Neural cell (in vitro differentiated cells): Measurements from ENCODE around the gene NDC1. TPM values are rescaled to one million over a fixed set of nuclear protein-coding genes. Genes with fewer than 3 reads are reported as not detected.

ENCODE experiments used
- H2AFZ ChIP-seq: fragments of 200-600, 300-800 bp; sonication (generic), shearing (Covaris generic); 2 replicates; pipeline ENCODE4 v1.6.0; 2014; ENCODE audit warnings: low read depth, mild to moderate bottlenecking, antibody characterized with exemption, low read length, moderate library complexity
- H3F3A ChIP-seq: fragments of 200-600 bp; shearing (Covaris generic); 2 replicates; pipeline ENCODE4 v1.6.1; 2016; ENCODE audit warnings: mild to moderate bottlenecking, moderate library complexity, mixed read lengths, antibody characterized with exemption, low read length; ENCODE audit not compliant: insufficient read depth, poor library complexity, severe bottlenecking
- H3K27ac ChIP-seq: fragments of 200-600, 300-800 bp; sonication (generic), shearing (Covaris generic); 2 replicates; pipeline ENCODE4 v1.5.1; 2014; ENCODE audit warnings: mild to moderate bottlenecking, low read length, moderate library complexity
- H3K27me3 ChIP-seq: fragments of 300-800, 200-600 bp; sonication (generic), shearing (Covaris generic); 2 replicates; pipeline ENCODE4 v1.6.0; 2014; ENCODE audit warnings: mild to moderate bottlenecking, low read depth, low read length, moderate library complexity; ENCODE audit not compliant: insufficient read depth
- H3K36me3 ChIP-seq: fragments of 300-800, 200-600 bp; sonication (generic), shearing (Covaris generic); 2 replicates; pipeline ENCODE4 v1.5.1; 2014; ENCODE audit warnings: mild to moderate bottlenecking, antibody characterized with exemption, low read length, moderate library complexity; ENCODE audit not compliant: insufficient read depth
- H3K4me2 ChIP-seq: fragments of 300-800, 200-600 bp; sonication (generic), shearing (Covaris generic); 2 replicates; pipeline ENCODE4 v1.6.0; 2014; ENCODE audit warnings: mild to moderate bottlenecking, low read length
- H3K4me3 ChIP-seq: fragments of 300-800, 200-600 bp; sonication (generic), shearing (Covaris generic); 2 replicates; pipeline ENCODE4 v1.5.1; 2014; ENCODE audit warnings: mild to moderate bottlenecking, low read length, moderate library complexity
- H3K79me2 ChIP-seq: fragments of 200-600 bp; shearing (Covaris generic); replicated peaks from 2 replicates; pipeline ENCODE4 v1.6.0; 2014; ENCODE audit warnings: mild to moderate bottlenecking, low read length, moderate library complexity; ENCODE audit not compliant: insufficient read depth
- H3K9ac ChIP-seq: fragments of 300-800, 200-600 bp; sonication (generic), shearing (Covaris generic); 2 replicates; pipeline ENCODE4 v1.6.1; 2016; ENCODE audit warnings: mild to moderate bottlenecking, low read length, mixed read lengths
- H3K9me2 ChIP-seq: fragments of 200-600 bp; shearing (Covaris generic); 2 replicates; pipeline ENCODE4 v1.6.1; 2016; ENCODE audit warnings: mild to moderate bottlenecking, low read length, mixed read lengths; ENCODE audit not compliant: insufficient read depth
- H3K9me3 ChIP-seq: fragments of 200-600, 300-800 bp; sonication (generic), shearing (Covaris generic); 2 replicates; pipeline ENCODE4 v1.6.1; 2016; ENCODE audit warnings: mild to moderate bottlenecking, mixed run types, low read length, moderate library complexity, mixed read lengths
- H4K20me1 ChIP-seq: fragments of 200-600 bp; shearing (Covaris generic); 2 replicates; pipeline ENCODE4 v1.6.1; 2016; ENCODE audit warnings: mild to moderate bottlenecking, mixed run types; ENCODE audit not compliant: insufficient read depth
- EP300 ChIP-seq: fragments of 450-650 bp; conservative IDR thresholded peaks from 2 replicates; pipeline ENCODE4 v1.6.1; 2014; ENCODE audit warnings: antibody characterized with exemption, mild to moderate bottlenecking, moderate library complexity; ENCODE audit not compliant: poor library complexity, severe bottlenecking
- EZH2 ChIP-seq: fragments of 200-600, 300-800 bp; shearing (Covaris generic), sonication (generic); IDR thresholded peaks from 2 replicates; pipeline ENCODE4 v1.6.1; 2014; ENCODE audit warnings: antibody characterized with exemption, low read length, borderline replicate concordance, mild to moderate bottlenecking; ENCODE audit not compliant: insufficient read depth, poor library complexity, severe bottlenecking
- MXI1 ChIP-seq: fragments of 450-650 bp; conservative IDR thresholded peaks from 2 replicates; pipeline ENCODE4 v1.6.1; 2014; ENCODE audit warnings: antibody characterized with exemption, mild to moderate bottlenecking; ENCODE audit not compliant: poor library complexity, severe bottlenecking
- POLR2AphosphoS5 ChIP-seq: IDR thresholded peaks from 2 replicates; pipeline ENCODE4 v1.6.1; 2012
- RAD21 ChIP-seq: fragments of 450-650 bp; conservative IDR thresholded peaks from 2 replicates; pipeline ENCODE4 v1.6.1; 2014; ENCODE audit warnings: antibody characterized with exemption, mild to moderate bottlenecking, moderate library complexity
- SMC3 ChIP-seq: fragments of 450-650 bp; conservative IDR thresholded peaks from 2 replicates; pipeline ENCODE4 v1.6.1; 2014; ENCODE audit warnings: antibody characterized with exemption, mild to moderate bottlenecking, moderate library complexity; ENCODE audit not compliant: poor library complexity
- TAF1 ChIP-seq: IDR thresholded peaks from 2 replicates; pipeline ENCODE4 v1.6.1; 2012; ENCODE audit warnings: low read depth
- polyA plus RNA-seq: library from polyadenylated mRNA; depleted of rRNA; stranded (reverse); fragments of >200 nt; gene quantifications from 2 replicates; pipeline ENCODE4 v1.2.3, GENCODE V29; 2014
- TF ChIP-seq, protein P1 (sequence below): IDR thresholded peaks from 2 replicates; pipeline ENCODE4 v1.6.1; 2012; ENCODE audit warnings: borderline replicate concordance
- TF ChIP-seq, protein P2 (sequence below): fragments of 450-650 bp; IDR thresholded peaks from 2 replicates; pipeline ENCODE4 v1.5.1; 2014; ENCODE audit warnings: antibody characterized with exemption, mild to moderate bottlenecking, moderate library complexity; ENCODE audit not compliant: poor library complexity, severe bottlenecking

Gene NDC1
- polyA plus RNA-seq, 1 donor from 2014 or later: 18.0 TPM

DNA sequence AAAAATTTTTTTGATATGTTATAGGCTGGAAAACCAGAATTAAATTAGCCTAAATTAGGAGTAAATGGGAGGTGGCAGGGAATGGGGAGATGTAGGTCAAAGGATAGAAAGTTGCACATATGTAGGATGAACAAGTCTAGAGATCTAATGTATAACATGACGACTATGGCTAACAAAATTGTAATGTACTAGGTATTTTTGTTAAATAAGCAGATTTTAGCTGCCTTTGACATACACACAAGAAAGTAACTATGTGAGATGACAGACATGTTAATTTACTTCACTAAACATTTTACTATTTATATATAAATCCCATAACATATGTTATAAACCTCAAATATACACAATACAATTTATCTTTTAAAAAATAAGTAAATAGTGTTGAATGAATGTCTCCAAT is 68.9 kb downstream of the NDC1 start:
- H3K27me3 ChIP-seq: no peaks in the 10 kb centered on the region
- H3F3A ChIP-seq: no peaks in the 10 kb centered on the region
- no peaks in the 10 kb centered on the region for H3K9me3 ChIP-seq
- no peaks in the 10 kb centered on the region for H3K9me2 ChIP-seq
- no peak overlapping the region for H2AFZ ChIP-seq
- H3K36me3 ChIP-seq: no peaks in the 10 kb centered on the region
- H3K9ac ChIP-seq: no peak overlapping the region
- no peaks in the 10 kb centered on the region for H3K79me2 ChIP-seq
- no peak for TF ChIP-seq TAF1
- no peak for TF ChIP-seq RAD21
- H3K4me2 ChIP-seq: no peak overlapping the region
- no peak overlapping the region for H3K4me3 ChIP-seq
- H4K20me1 ChIP-seq: no peaks in the 10 kb centered on the region
- no peak overlapping the region for H3K27ac ChIP-seq

DNA sequence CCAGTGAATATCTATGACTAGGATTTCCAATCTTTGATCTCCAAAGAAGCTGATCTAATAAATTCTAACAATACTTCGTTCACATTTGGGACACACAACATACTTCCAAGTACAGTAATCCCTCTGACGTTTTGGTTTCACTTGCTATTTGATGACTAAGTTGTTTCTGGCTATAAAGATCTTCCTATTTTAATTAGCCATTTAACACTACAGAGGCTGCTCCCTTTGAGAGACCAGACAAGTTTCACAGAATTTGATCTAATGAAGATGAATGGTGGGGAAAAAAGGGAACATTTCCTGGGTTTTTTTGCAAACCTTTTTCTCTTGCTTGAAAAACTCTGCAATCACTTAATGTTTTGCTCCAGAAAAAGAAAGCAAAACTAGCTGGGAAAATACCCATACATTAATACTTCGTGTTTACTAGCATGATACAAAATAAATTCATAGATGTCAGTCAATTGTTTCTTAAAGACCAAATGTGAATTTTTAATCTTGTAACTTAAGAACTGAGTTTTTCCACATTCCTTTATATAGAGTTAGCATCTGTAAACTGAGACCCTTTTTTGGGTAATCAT is 71.2 kb downstream of the NDC1 start:
- Histone ChIP-seq H3K27ac (no peak overlapping the region), H4K20me1 (no peaks in the 10 kb centered on the region), H2AFZ (no peak overlapping the region), H3K36me3 (no peaks in the 10 kb centered on the region), H3F3A (no peaks in the 10 kb centered on the region), H3K9ac (no peak overlapping the region), H3K27me3 (no peaks in the 10 kb centered on the region), H3K4me3 (no peak overlapping the region), H3K4me2 (no peak overlapping the region), H3K79me2 (no peaks in the 10 kb centered on the region), H3K9me2 (no peaks in the 10 kb centered on the region), H3K9me3 (no peaks in the 10 kb centered on the region)
- no peak for TF ChIP-seq SMC3
- no peak for TF ChIP-seq EZH2
- no peak for TF ChIP-seq TAF1
- TF ChIP-seq RAD21: no peak
- no peak for TF ChIP-seq POLR2AphosphoS5
- TF ChIP-seq EP300: no peak
- TF ChIP-seq, protein P1, sequence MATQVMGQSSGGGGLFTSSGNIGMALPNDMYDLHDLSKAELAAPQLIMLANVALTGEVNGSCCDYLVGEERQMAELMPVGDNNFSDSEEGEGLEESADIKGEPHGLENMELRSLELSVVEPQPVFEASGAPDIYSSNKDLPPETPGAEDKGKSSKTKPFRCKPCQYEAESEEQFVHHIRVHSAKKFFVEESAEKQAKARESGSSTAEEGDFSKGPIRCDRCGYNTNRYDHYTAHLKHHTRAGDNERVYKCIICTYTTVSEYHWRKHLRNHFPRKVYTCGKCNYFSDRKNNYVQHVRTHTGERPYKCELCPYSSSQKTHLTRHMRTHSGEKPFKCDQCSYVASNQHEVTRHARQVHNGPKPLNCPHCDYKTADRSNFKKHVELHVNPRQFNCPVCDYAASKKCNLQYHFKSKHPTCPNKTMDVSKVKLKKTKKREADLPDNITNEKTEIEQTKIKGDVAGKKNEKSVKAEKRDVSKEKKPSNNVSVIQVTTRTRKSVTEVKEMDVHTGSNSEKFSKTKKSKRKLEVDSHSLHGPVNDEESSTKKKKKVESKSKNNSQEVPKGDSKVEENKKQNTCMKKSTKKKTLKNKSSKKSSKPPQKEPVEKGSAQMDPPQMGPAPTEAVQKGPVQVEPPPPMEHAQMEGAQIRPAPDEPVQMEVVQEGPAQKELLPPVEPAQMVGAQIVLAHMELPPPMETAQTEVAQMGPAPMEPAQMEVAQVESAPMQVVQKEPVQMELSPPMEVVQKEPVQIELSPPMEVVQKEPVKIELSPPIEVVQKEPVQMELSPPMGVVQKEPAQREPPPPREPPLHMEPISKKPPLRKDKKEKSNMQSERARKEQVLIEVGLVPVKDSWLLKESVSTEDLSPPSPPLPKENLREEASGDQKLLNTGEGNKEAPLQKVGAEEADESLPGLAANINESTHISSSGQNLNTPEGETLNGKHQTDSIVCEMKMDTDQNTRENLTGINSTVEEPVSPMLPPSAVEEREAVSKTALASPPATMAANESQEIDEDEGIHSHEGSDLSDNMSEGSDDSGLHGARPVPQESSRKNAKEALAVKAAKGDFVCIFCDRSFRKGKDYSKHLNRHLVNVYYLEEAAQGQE: no peak
- TF ChIP-seq, protein P2, sequence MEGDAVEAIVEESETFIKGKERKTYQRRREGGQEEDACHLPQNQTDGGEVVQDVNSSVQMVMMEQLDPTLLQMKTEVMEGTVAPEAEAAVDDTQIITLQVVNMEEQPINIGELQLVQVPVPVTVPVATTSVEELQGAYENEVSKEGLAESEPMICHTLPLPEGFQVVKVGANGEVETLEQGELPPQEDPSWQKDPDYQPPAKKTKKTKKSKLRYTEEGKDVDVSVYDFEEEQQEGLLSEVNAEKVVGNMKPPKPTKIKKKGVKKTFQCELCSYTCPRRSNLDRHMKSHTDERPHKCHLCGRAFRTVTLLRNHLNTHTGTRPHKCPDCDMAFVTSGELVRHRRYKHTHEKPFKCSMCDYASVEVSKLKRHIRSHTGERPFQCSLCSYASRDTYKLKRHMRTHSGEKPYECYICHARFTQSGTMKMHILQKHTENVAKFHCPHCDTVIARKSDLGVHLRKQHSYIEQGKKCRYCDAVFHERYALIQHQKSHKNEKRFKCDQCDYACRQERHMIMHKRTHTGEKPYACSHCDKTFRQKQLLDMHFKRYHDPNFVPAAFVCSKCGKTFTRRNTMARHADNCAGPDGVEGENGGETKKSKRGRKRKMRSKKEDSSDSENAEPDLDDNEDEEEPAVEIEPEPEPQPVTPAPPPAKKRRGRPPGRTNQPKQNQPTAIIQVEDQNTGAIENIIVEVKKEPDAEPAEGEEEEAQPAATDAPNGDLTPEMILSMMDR: no peak
- no peak for TF ChIP-seq MXI1
